ENCODE data around the gene ECT2L. TPM values are rescaled to one million over a fixed set of nuclear protein-coding genes. Genes with fewer than 3 reads are reported as not detected.

Gene ECT2L
- total RNA-seq, 3 donors from 2014 or later: not detected

- ATAC-seq: no peak
- intact Hi-C loops (cut with DNase I, micrococcal nuclease): no loop called here
- TF ChIP-seq, protein P1, sequence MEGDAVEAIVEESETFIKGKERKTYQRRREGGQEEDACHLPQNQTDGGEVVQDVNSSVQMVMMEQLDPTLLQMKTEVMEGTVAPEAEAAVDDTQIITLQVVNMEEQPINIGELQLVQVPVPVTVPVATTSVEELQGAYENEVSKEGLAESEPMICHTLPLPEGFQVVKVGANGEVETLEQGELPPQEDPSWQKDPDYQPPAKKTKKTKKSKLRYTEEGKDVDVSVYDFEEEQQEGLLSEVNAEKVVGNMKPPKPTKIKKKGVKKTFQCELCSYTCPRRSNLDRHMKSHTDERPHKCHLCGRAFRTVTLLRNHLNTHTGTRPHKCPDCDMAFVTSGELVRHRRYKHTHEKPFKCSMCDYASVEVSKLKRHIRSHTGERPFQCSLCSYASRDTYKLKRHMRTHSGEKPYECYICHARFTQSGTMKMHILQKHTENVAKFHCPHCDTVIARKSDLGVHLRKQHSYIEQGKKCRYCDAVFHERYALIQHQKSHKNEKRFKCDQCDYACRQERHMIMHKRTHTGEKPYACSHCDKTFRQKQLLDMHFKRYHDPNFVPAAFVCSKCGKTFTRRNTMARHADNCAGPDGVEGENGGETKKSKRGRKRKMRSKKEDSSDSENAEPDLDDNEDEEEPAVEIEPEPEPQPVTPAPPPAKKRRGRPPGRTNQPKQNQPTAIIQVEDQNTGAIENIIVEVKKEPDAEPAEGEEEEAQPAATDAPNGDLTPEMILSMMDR (IDR thresholded peaks at IDR 0.05): no peak
Observed at GRCh38 chr6:138806889-138807288, 11.0 kb downstream of the ECT2L start.

DNA sequence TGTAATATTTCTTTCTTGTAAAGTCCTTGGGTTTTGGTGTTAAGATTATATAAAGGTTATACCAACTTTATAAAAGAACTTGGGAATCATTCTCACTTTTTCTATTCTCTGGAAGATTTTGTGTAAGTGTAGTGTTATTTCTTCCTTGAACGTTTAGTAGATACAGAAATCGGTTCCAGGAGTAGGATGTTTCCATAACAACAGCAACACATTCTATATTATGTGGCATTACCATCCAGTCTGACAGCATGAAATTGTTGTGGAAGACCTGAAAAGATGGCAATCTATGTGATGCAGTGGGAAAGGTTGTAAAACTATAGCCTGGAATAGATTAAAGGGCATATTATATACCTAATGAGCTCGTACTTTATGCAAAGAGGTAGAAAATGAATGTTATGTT is 13.8 kb downstream of the ECT2L start:
- intact Hi-C loops (cut with DNase I, micrococcal nuclease): loop anchor here in 1 of 2 donors (10.0 kb wide), 1 partner anchor 555 kb away; no protein-coding TSS in a partner anchor
- TF ChIP-seq, protein P1 (IDR thresholded peaks at IDR 0.05): no peak

More at GRCh38 chr6:138806889-138807288, 11.0 kb downstream of the ECT2L start:
- H3K4me1 ChIP-seq (ENCODE audit: low read depth): no peaks in the 10 kb centered on the region
- no peak overlapping the region for H3K4me3 ChIP-seq
- DNase-seq: no peak
- H3K36me3 ChIP-seq (ENCODE audit: low read depth): no peaks in the 10 kb centered on the region
- H3K9me3 ChIP-seq: no peaks in the 10 kb centered on the region

GRCh38 chr6:138811866-138812265 is 16.0 kb downstream of the ECT2L start:
- Histone ChIP-seq H3K4me1 (ENCODE audit: low read depth) (peaks cover under 1% of the 10 kb centered on the region), H3K4me3 (no peak overlapping the region), H3K36me3 (ENCODE audit: low read depth) (no peaks in the 10 kb centered on the region), H3K9me3 (no peaks in the 10 kb centered on the region)
- DNase-seq (no peak), ATAC-seq (no peak)
- TF ChIP-seq, protein P1 (IDR thresholded peaks at IDR 0.05): no peak
- intact Hi-C loops (cut with DNase I, micrococcal nuclease): loop anchor here in 1 of 2 donors (10.0 kb wide), 1 partner anchor 553 kb away; no protein-coding TSS in a partner anchor

More for the DNA sequence above, 13.8 kb downstream of the ECT2L start:
- ATAC-seq (no peak), DNase-seq (no peak)
- no peak overlapping the region for H3K4me3 ChIP-seq
- no peaks in the 10 kb centered on the region for H3K9me3 ChIP-seq
- H3K36me3 ChIP-seq (ENCODE audit: low read depth): no peaks in the 10 kb centered on the region
- no peaks in the 10 kb centered on the region for H3K4me1 ChIP-seq (ENCODE audit: low read depth)

DNA sequence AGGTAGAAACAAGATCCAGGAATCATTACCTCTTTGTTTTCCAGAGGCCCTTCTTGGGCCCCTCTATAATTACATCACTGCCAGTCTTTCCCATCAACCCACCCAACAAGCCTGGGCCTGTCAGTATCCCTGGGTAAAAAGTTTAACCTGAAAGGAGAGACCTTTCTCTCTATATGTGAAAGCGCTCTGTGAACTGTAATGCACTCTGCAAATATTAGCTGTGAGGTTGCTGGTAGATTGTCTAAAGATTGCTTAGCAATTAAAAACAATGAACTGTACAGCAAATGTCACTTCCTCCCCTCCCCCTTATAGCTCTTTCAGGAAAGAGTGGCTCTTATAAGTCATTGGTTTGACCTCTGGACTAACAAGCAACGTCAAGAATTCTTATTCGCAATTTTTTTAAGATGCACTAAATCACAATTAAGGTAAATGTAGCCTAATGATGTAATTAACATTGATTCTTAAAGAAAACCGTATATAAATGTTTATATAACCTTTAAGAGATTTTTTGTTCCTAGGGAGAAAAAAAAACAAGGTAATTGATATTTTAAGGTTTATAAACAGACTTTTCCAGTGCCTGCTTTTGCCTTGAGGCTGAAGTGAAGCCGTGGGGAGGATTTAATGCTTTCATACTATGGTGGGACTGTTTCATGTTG is 18.4 kb downstream of the ECT2L start:
- intact Hi-C loops (cut with DNase I, micrococcal nuclease): loop anchor here in 1 of 2 donors (10.0 kb wide), 1 partner anchor 550 kb away; no protein-coding TSS in a partner anchor

GRCh38 chr6:138815221-138815620 is 19.3 kb downstream of the ECT2L start:
- Histone ChIP-seq H3K9me3 (no peaks in the 10 kb centered on the region), H3K4me1 (ENCODE audit: low read depth) (peaks cover 16% of the 10 kb centered on the region), H3K36me3 (ENCODE audit: low read depth) (no peaks in the 10 kb centered on the region), H3K4me3 (no peak overlapping the region)
- DNase-seq (no peak), ATAC-seq (no peak)
- TF ChIP-seq, protein P1 (IDR thresholded peaks at IDR 0.05): no peak
- intact Hi-C loops (cut with DNase I, micrococcal nuclease): loop anchor here (5.0 to 10.0 kb wide), 2 partner anchors 547 to 550 kb away; no protein-coding TSS in a partner anchor

More for the DNA sequence above, 18.4 kb downstream of the ECT2L start:
- H3K9me3 ChIP-seq: no peaks in the 10 kb centered on the region
- H3K4me3 ChIP-seq: no peak overlapping the region
- H3K36me3 ChIP-seq (ENCODE audit: low read depth): no peaks in the 10 kb centered on the region
- TF ChIP-seq, protein P1 (IDR thresholded peaks at IDR 0.05): no peak
- ATAC-seq: no peak
- H3K4me1 ChIP-seq (ENCODE audit: low read depth): peaks cover 16% of the 10 kb centered on the region
- no peak for DNase-seq

Data from mucosa of descending colon (tissue), 3 donors.